Panc1 (cell line): ENCODE data around the gene INAFM2. TPM values are rescaled to one million over a fixed set of nuclear protein-coding genes. Genes with fewer than 3 reads are reported as not detected.

ENCODE experiments used
- ATAC-seq: fragments of 200-7000 bp; cut with Tn5 transposase; 2 replicates; pipeline ENCODE4 v1.9.1; 2020; ENCODE audit warnings: mild to moderate bottlenecking, moderate library complexity
- BruUV-seq: library from RNA; stranded (reverse); fragments of 400-500 nt; replicated peaks from 2 replicates; lab custom pipeline; 2021; lab: Mats Ljungman, UMichigan
- CTCF ChIA-PET: fragments of 300-600 bp; sonication (Branson Sonifier 250); formaldehyde crosslinking; loops from one replicate; lab custom pipeline; 2022; ENCODE audit warnings: antibody characterized with exemption; lab: Charles Lee
- POLR2A ChIA-PET: fragments of 300-600 bp; sonication (Branson Sonifier 250); formaldehyde crosslinking; loops from one replicate; lab custom pipeline; 2022; ENCODE audit warnings: antibody characterized with exemption; lab: Charles Lee
- DNase-seq: peaks from one replicate; pipeline ENCODE4 v3.0.0-alpha.2; 2010; ENCODE audit warnings: low read depth, low spot score
- H3K27ac ChIP-seq: 2 replicates; pipeline ENCODE4 v1.5.1; 2011; ENCODE audit warnings: mild to moderate bottlenecking, low read length, inconsistent platforms
- H3K27me3 ChIP-seq: fragments of 200-500 bp; sonication (Bioruptor generic); 2 replicates; pipeline ENCODE4 v1.6.0; 2014; ENCODE audit warnings: low read length, inconsistent platforms; ENCODE audit not compliant: control insufficient read depth, insufficient read depth
- H3K36me3 ChIP-seq: fragments of 200-500 bp; sonication (Bioruptor generic); 2 replicates; pipeline ENCODE4 v1.5.1; 2014; ENCODE audit warnings: inconsistent platforms, mild to moderate bottlenecking, low read length, moderate library complexity; ENCODE audit not compliant: control insufficient read depth, insufficient read depth
- H3K4me1 ChIP-seq: 2 replicates; pipeline ENCODE4 v1.5.1; 2011; ENCODE audit warnings: inconsistent platforms, mild to moderate bottlenecking, low read length, moderate library complexity; ENCODE audit not compliant: control insufficient read depth, insufficient read depth
- H3K4me3 ChIP-seq, 2 experiments: 2 replicates each; pipeline ENCODE4 v1.5.1; 2011 to 2012; ENCODE audit warnings: low read depth in 2 of 2, low read length in 2 of 2, mild to moderate bottlenecking in 2 of 2, inconsistent platforms in 1 of 2, moderate library complexity in 1 of 2
- H3K9me3 ChIP-seq: fragments of 200-500 bp; sonication (Bioruptor generic); 2 replicates; pipeline ENCODE4 v1.5.1; 2014; ENCODE audit warnings: low read depth, mild to moderate bottlenecking, inconsistent platforms, low read length, moderate library complexity; ENCODE audit not compliant: control insufficient read depth, insufficient read depth
- POLR2AphosphoS5 ChIP-seq: IDR thresholded peaks from 2 replicates; pipeline ENCODE4 v1.6.1; 2012; ENCODE audit warnings: mild to moderate bottlenecking, low read depth, low read length, moderate library complexity
- SIN3A ChIP-seq: IDR thresholded peaks from 2 replicates; pipeline ENCODE4 v1.6.1; 2012; ENCODE audit warnings: low read depth, mild to moderate bottlenecking, low read length, moderate library complexity, borderline replicate concordance; ENCODE audit not compliant: insufficient read depth
- TCF7L2 ChIP-seq: IDR thresholded peaks from 2 replicates; pipeline ENCODE4 v1.6.1; 2011; ENCODE audit warnings: mild to moderate bottlenecking, low read depth, low read length, inconsistent platforms
- in situ Hi-C: cut with HindIII; loops from 2 replicates; pipeline ENCODE4 v1.10.0; 2016; ENCODE audit warnings: low sequenced_read_pairs, low pct_unique_long_range_greater_than_20kb
- intact Hi-C: fragments of 100-400 bp; cut with micrococcal nuclease; formaldehyde crosslinking; loops from one replicate; pipeline ENCODE4 v1.10.0; 2022; ENCODE audit not compliant: unreplicated experiment
- total RNA-seq: library from RNA; stranded (reverse); gene quantifications from one replicate; pipeline ENCODE4 v1.2.1, GENCODE V29; 2021; ENCODE audit not compliant: unreplicated experiment
- TF ChIP-seq, protein P1 (sequence below): fragments of 450-650 bp; IDR thresholded peaks from 2 replicates; pipeline ENCODE4 v1.5.1; 2017; ENCODE audit warnings: mild to moderate bottlenecking
- TF ChIP-seq, protein P2 (sequence below), 2 experiments: IDR thresholded peaks; 2 replicates each; pipeline ENCODE4 v1.6.1; 2011 to 2012; ENCODE audit warnings: low read depth in 2 of 2, control low read depth in 1 of 2, low read length in 1 of 2, mild to moderate bottlenecking in 1 of 2, moderate library complexity in 1 of 2; ENCODE audit not compliant: insufficient read depth in 1 of 2

Gene INAFM2
- total RNA-seq, 1 experiment from 2014 or later: 10.4 TPM

GRCh38 chr15:40365016-40365415, 41.5 kb downstream of the INAFM2 start:
- BruUV-seq: no TSS peak
- no peaks in the 10 kb centered on the region for H3K36me3 ChIP-seq

GRCh38 chr15:40365624-40366456, 42.3 kb downstream of the INAFM2 start:
- Histone ChIP-seq H3K4me1 (no peaks in the 10 kb centered on the region), H3K9me3 (no peaks in the 10 kb centered on the region), H3K4me3 (no peak overlapping the region), H3K36me3 (no peaks in the 10 kb centered on the region), H3K27me3 (no peaks in the 10 kb centered on the region), H3K27ac (no peak overlapping the region)
- CTCF ChIA-PET: interaction anchor here (1.2 kb wide), 1 partner anchor 21 kb away, joined by 3 read pairs; no protein-coding TSS in a partner anchor
- no peak for ATAC-seq
- POLR2A ChIA-PET: no interaction called here
- in situ Hi-C loops (no loop called here), intact Hi-C loops (no loop called here)
- TF ChIP-seq, protein P1, sequence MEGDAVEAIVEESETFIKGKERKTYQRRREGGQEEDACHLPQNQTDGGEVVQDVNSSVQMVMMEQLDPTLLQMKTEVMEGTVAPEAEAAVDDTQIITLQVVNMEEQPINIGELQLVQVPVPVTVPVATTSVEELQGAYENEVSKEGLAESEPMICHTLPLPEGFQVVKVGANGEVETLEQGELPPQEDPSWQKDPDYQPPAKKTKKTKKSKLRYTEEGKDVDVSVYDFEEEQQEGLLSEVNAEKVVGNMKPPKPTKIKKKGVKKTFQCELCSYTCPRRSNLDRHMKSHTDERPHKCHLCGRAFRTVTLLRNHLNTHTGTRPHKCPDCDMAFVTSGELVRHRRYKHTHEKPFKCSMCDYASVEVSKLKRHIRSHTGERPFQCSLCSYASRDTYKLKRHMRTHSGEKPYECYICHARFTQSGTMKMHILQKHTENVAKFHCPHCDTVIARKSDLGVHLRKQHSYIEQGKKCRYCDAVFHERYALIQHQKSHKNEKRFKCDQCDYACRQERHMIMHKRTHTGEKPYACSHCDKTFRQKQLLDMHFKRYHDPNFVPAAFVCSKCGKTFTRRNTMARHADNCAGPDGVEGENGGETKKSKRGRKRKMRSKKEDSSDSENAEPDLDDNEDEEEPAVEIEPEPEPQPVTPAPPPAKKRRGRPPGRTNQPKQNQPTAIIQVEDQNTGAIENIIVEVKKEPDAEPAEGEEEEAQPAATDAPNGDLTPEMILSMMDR: no peak
- TF ChIP-seq TCF7L2 (no peak), SIN3A (no peak), POLR2AphosphoS5 (no peak)
- TF ChIP-seq, protein P2, sequence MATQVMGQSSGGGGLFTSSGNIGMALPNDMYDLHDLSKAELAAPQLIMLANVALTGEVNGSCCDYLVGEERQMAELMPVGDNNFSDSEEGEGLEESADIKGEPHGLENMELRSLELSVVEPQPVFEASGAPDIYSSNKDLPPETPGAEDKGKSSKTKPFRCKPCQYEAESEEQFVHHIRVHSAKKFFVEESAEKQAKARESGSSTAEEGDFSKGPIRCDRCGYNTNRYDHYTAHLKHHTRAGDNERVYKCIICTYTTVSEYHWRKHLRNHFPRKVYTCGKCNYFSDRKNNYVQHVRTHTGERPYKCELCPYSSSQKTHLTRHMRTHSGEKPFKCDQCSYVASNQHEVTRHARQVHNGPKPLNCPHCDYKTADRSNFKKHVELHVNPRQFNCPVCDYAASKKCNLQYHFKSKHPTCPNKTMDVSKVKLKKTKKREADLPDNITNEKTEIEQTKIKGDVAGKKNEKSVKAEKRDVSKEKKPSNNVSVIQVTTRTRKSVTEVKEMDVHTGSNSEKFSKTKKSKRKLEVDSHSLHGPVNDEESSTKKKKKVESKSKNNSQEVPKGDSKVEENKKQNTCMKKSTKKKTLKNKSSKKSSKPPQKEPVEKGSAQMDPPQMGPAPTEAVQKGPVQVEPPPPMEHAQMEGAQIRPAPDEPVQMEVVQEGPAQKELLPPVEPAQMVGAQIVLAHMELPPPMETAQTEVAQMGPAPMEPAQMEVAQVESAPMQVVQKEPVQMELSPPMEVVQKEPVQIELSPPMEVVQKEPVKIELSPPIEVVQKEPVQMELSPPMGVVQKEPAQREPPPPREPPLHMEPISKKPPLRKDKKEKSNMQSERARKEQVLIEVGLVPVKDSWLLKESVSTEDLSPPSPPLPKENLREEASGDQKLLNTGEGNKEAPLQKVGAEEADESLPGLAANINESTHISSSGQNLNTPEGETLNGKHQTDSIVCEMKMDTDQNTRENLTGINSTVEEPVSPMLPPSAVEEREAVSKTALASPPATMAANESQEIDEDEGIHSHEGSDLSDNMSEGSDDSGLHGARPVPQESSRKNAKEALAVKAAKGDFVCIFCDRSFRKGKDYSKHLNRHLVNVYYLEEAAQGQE (IDR thresholded peaks at IDR 0.05; ENCODE audit: insufficient read depth in 1 of 2, low read depth in 2 of 2, low read length in 1 of 2): no peak
- DNase-seq: no peak
- BruUV-seq: no TSS peak

More at GRCh38 chr15:40365016-40365415, 41.5 kb downstream of the INAFM2 start:
- in situ Hi-C loops: no loop called here
- CTCF ChIA-PET: interaction anchor here (0.7 to 1.2 kb wide), 2 partner anchors 21 to 57 kb away, joined by 3 read pairs; no protein-coding TSS in a partner anchor
- ATAC-seq: no peak
- DNase-seq: no peak
- no peak for TF ChIP-seq POLR2AphosphoS5
- TF ChIP-seq, protein P1: no peak
- TF ChIP-seq, protein P2 (IDR thresholded peaks at IDR 0.05; ENCODE audit: insufficient read depth in 1 of 2, low read depth in 2 of 2, low read length in 1 of 2): no peak
- intact Hi-C loops: no loop called here
- no peaks in the 10 kb centered on the region for H3K4me1 ChIP-seq
- H3K27ac ChIP-seq: no peak overlapping the region
- POLR2A ChIA-PET: interaction anchor here (0.5 kb wide), 1 partner anchor 120 kb away, joined by 3 read pairs; no protein-coding TSS in a partner anchor
- H3K4me3 ChIP-seq: no peak overlapping the region
- no peaks in the 10 kb centered on the region for H3K27me3 ChIP-seq
- no peaks in the 10 kb centered on the region for H3K9me3 ChIP-seq
